Activated T-cell treated with anti-CD3 and anti-CD28 coated beads for 1 hour (primary cell): ENCODE results near the gene CD28.
"Not testable (repeated sequence)": the region's sequence is repeated elsewhere in the genome, so short reads cannot be mapped to it uniquely, and the experiment has no call there.

Experiments used
- DNase-seq: peaks from one replicate; pipeline ENCODE4 v3.0.0-alpha.2; 2020; ENCODE audit warnings: low read depth

The CD28 gene

GRCh38 chr2:203748331-203749126, 42.1 kb downstream of the CD28 start:
- DNase-seq, result no peak

GRCh38 chr2:203750346-203751068, 44.1 kb downstream of the CD28 start:
- DNase-seq, result no peak

- DNase-seq, result no peak
These were observed 45.3 kb downstream of the CD28 start for GRCh38 chr2:203751685-203752271.

- DNase-seq, result no peak
These were observed 49.7 kb downstream of the CD28 start for GRCh38 chr2:203756161-203756560.

- DNase-seq, result no peak
These were observed 52.6 kb downstream of the CD28 start for GRCh38 chr2:203758841-203759689.

- no peak for DNase-seq
These were observed 53.4 kb downstream of the CD28 start for GRCh38 chr2:203759690-203760365.

- DNase-seq, result no peak
These were observed 54.7 kb downstream of the CD28 start for GRCh38 chr2:203761121-203761520.

- DNase-seq, result no peak
These were observed 57.0 kb downstream of the CD28 start for GRCh38 chr2:203763241-203763937.

- no peak for DNase-seq
These were observed 57.7 kb downstream of the CD28 start for GRCh38 chr2:203763938-203764664.

GRCh38 chr2:203772456-203773165, 66.2 kb downstream of the CD28 start:
- DNase-seq, result no peak

GRCh38 chr2:203774760-203775159, 68.3 kb downstream of the CD28 start:
- no peak for DNase-seq

- DNase-seq, result no peak
These were observed 69.2 kb downstream of the CD28 start for GRCh38 chr2:203775684-203776083.

GRCh38 chr2:203777030-203777429, 70.6 kb downstream of the CD28 start:
- DNase-seq, result no peak

GRCh38 chr2:203779477-203780073, 73.1 kb downstream of the CD28 start:
- DNase-seq, result not testable (repeated sequence)

- DNase-seq, result no peak
These were observed 73.8 kb downstream of the CD28 start for GRCh38 chr2:203780231-203780630.

GRCh38 chr2:203781151-203781550, 74.7 kb downstream of the CD28 start:
- no peak for DNase-seq

GRCh38 chr2:203782262-203782976, 76.0 kb downstream of the CD28 start:
- DNase-seq, result peak; percentile 41

GRCh38 chr2:203783496-203784203, 77.2 kb downstream of the CD28 start:
- DNase-seq, result no peak
